ENCODE data around the gene MEIKIN.

DNA sequence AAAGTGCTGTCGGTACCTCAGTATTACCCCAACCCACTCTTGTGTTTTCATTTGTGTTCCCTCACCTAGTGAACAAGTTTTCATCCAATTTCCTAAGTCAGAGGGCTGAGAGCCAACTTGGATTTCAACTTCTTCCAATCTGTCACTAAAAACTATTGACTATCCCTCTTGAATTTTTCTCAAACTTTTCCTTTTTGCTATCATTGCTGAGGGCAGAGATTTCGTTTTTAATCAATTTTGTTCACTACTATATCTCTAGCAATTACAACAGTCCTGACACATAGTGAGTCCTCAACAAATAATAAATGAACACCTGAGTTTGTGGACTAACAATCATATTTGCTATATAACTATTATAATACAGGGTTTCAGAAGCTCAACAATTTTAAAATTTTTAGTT is 29.0 kb downstream of the MEIKIN start:
- TF ChIP-seq CTCF (IDR thresholded peaks at IDR 0.05; ENCODE audit: poor library complexity, severe bottlenecking) (no peak), EZH2 (IDR thresholded peaks at IDR 0.05; ENCODE audit: borderline replicate concordance, insufficient read depth, low read length, poor library complexity, severe bottlenecking) (no peak), TAF1 (IDR thresholded peaks at IDR 0.05; ENCODE audit: low read depth) (no peak), POLR2AphosphoS5 (IDR thresholded peaks at IDR 0.05) (no peak), EP300 (conservative IDR thresholded peaks at IDR 0.05; ENCODE audit: poor library complexity, severe bottlenecking) (no peak), REST (IDR thresholded peaks at IDR 0.05; ENCODE audit: borderline replicate concordance) (no peak)

Data from neural cell (in vitro differentiated cells).